ENCODE data around the gene GABRA1. TPM values are rescaled to one million over a fixed set of nuclear protein-coding genes. Genes with fewer than 3 reads are reported as not detected.

The GABRA1 gene
- total RNA-seq, 2 donors from 2014 or later = not detected

DNA sequence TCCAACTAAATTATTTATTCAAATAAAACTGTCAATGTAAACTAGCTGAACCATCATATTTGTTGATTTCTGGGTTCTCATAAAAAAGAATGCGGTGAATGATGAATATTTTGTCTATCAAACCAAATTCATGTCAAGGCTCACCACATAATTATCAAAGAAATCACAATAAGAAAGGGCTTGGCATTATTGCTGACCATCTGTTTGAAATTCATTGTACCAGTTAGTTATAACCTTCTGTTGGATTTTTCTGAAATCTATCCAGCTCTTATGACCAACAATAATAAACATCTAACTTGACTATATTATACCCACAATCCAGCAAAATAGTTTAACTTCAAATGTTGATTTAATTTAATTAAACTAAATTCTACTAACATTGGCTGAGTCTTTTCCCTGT lies 53.1 kb downstream of the GABRA1 start:
- H3K9me3 Mint-ChIP-seq = peaks cover 17% of the 10 kb centered on the region
- no peak overlapping the region for H3K27ac Mint-ChIP-seq
- H3K36me3 Mint-ChIP-seq = peaks cover 6% of the 10 kb centered on the region
- no peaks in the 10 kb centered on the region for H3K4me1 Mint-ChIP-seq (ENCODE audit: low read depth in 2 of 2)
- DNase-seq (ENCODE audit: low spot score) (no peak), ATAC-seq (no peak)
- no peaks in the 10 kb centered on the region for H3K27me3 Mint-ChIP-seq
- H3K4me3 Mint-ChIP-seq = no peak overlapping the region

GRCh38 chr5:161921781-161922180 lies 73.9 kb downstream of the GABRA1 start:
- DNase-seq (ENCODE audit: low spot score) (no peak), ATAC-seq (no peak)
- no peaks in the 10 kb centered on the region for H3K36me3 Mint-ChIP-seq
- no peak overlapping the region for H3K27ac Mint-ChIP-seq
- H3K4me3 Mint-ChIP-seq = no peak overlapping the region
- no peaks in the 10 kb centered on the region for H3K4me1 Mint-ChIP-seq (ENCODE audit: low read depth in 2 of 2)
- H3K27me3 Mint-ChIP-seq = no peaks in the 10 kb centered on the region
- peaks cover 12% of the 10 kb centered on the region for H3K9me3 Mint-ChIP-seq

- peaks cover 14% of the 10 kb centered on the region for H3K9me3 Mint-ChIP-seq
- ATAC-seq (no peak), DNase-seq (ENCODE audit: low spot score) (no peak)
- H3K27me3 Mint-ChIP-seq = no peaks in the 10 kb centered on the region
- no peak overlapping the region for H3K27ac Mint-ChIP-seq
- H3K4me3 Mint-ChIP-seq = no peak overlapping the region
- H3K4me1 Mint-ChIP-seq (ENCODE audit: low read depth in 2 of 2) = no peaks in the 10 kb centered on the region
- H3K36me3 Mint-ChIP-seq = no peaks in the 10 kb centered on the region
These were observed 76.3 kb downstream of the GABRA1 start for GRCh38 chr5:161924270-161924669.

DNA sequence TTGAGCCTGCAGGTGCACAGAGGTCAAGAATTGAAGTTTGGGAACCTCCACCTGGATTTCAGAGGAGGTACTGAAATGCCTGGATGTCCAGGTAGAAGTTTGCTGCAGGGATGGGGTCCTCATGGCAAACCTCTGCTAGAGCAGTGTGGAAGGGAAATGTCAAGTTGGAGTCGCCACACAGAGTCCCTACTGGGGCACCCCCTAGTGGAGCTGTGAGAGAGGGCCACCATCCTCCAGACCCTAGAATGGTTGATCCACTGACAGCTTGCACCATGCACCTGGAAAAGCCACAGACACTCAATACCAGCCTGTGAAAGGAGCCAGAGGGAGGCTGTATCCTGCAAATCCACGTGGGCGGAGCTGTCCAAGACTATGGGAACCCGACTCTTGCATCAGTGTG lies 78.0 kb downstream of the GABRA1 start:
- Mint-ChIP-seq H3K27me3 (no peaks in the 10 kb centered on the region), H3K9me3 (peaks cover 17% of the 10 kb centered on the region), H3K4me3 (no peak overlapping the region), H3K36me3 (no peaks in the 10 kb centered on the region), H3K27ac (no peak overlapping the region), H3K4me1 (ENCODE audit: low read depth in 2 of 2) (no peaks in the 10 kb centered on the region)
- ATAC-seq = no peak
- DNase-seq (ENCODE audit: low spot score) = no peak

- ATAC-seq (no peak), DNase-seq (ENCODE audit: low spot score) (no peak)
- H3K4me3 Mint-ChIP-seq = no peak overlapping the region
- H3K9me3 Mint-ChIP-seq = peaks cover under 1% of the 10 kb centered on the region
- no peak overlapping the region for H3K27ac Mint-ChIP-seq
- no peaks in the 10 kb centered on the region for H3K36me3 Mint-ChIP-seq
- no peaks in the 10 kb centered on the region for H3K27me3 Mint-ChIP-seq
- no peaks in the 10 kb centered on the region for H3K4me1 Mint-ChIP-seq (ENCODE audit: low read depth in 2 of 2)
These were observed 86.6 kb downstream of the GABRA1 start for GRCh38 chr5:161934486-161934885.

GRCh38 chr5:161944974-161945373 lies 97.1 kb downstream of the GABRA1 start:
- Mint-ChIP-seq H3K4me3 (no peak overlapping the region), H3K27ac (no peak overlapping the region), H3K9me3 (peaks cover 10% of the 10 kb centered on the region), H3K4me1 (ENCODE audit: low read depth in 2 of 2) (no peaks in the 10 kb centered on the region), H3K27me3 (no peaks in the 10 kb centered on the region), H3K36me3 (no peaks in the 10 kb centered on the region)
- ATAC-seq (no peak), DNase-seq (ENCODE audit: low spot score) (no peak)

DNA sequence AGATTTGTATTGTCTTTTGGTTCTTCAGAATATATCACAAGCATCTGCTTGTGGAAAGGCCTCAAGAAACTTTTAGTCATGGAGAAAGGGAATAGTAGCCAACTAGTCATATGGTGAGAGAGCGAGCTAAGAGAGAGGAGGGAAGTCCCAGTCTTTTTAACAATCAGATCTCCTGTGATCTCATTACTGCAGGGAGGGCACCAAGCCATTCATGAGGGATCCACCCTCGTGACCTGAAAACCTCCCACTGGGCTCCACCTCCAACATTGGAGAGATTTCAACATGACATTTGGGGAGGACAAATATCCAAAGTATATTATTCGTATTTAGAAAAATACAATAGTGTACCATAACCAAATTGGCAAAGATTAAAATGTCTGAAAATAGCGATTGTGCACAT lies 99.0 kb downstream of the GABRA1 start:
- no peak overlapping the region for H3K4me3 Mint-ChIP-seq
- no peaks in the 10 kb centered on the region for H3K36me3 Mint-ChIP-seq
- H3K27me3 Mint-ChIP-seq = no peaks in the 10 kb centered on the region
- H3K27ac Mint-ChIP-seq = no peak overlapping the region
- ATAC-seq = no peak
- no peaks in the 10 kb centered on the region for H3K4me1 Mint-ChIP-seq (ENCODE audit: low read depth in 2 of 2)
- H3K9me3 Mint-ChIP-seq = peaks cover 7% of the 10 kb centered on the region
- DNase-seq (ENCODE audit: low spot score) = no peak

Other genes starting within 250 kb of the GABRA1 start
- not detected for gene GABRA6, start 162.4 kb upstream of the GABRA1 start, total RNA-seq
- gene GABRG2, start 219.7 kb downstream of the GABRA1 start, total RNA-seq = 1 to 10 TPM in 1 of 2 donors, not detected in 1; 1.6 TPM